Fibroblast of lung (primary cell): ENCODE results near the gene LDLRAD3.

ENCODE experiments used
- CTCF ChIP-seq, 2 donors: IDR thresholded peaks in 1 of 2; conservative IDR thresholded peaks in 1 of 2; 1 replicate in 1 of 2; 2 replicates in 1 of 2; pipeline ENCODE4 v1.5.1; 2011 to 2012; ENCODE audit warnings: low read length in 2 of 2, control low read depth in 1 of 2, inconsistent platforms in 1 of 2, low read depth in 1 of 2, mild to moderate bottlenecking in 1 of 2
- EZH2 ChIP-seq: IDR thresholded peaks from 2 replicates; pipeline ENCODE4 v1.5.1; 2012; ENCODE audit warnings: low read length, control low read depth, mild to moderate bottlenecking; ENCODE audit errors: missing control alignments

- TF ChIP-seq CTCF (conservative IDR thresholded peaks at IDR 0.05 in 1 of 2, IDR thresholded peaks at IDR 0.05 in 1 of 2; ENCODE audit: low read depth in 1 of 2, low read length in 2 of 2) (no peak), EZH2 (no peak)
Measured at GRCh38 chr11:36141196-36141953, 197.5 kb downstream of the LDLRAD3 start.
